ENCODE results near the gene SEMA4B. TPM values are rescaled to one million over a fixed set of nuclear protein-coding genes. Genes with fewer than 3 reads are reported as not detected.

Gene SEMA4B
- total and polyA plus RNA-seq, 10 donors: 16.4 to 90.0 (median 74.0) TPM

GRCh38 chr15:90239371-90239770 is 38.2 kb downstream of the SEMA4B start:
- Histone ChIP-seq H3K4me1 (peaks cover 6 to 17% (median 8%) of the 10 kb centered on the region in 6 donors), H3K27ac (no peak overlapping the region), H3K4me3 (no peak overlapping the region), H3K9me3 (no peaks in the 10 kb centered on the region), H3K27me3 (replicated peaks in 1 of 7) (no peaks in the 10 kb centered on the region), H3K36me3 (peaks cover 0 to 63% (median 34%) of the 10 kb centered on the region in 6 donors)
- no peak for DNase-seq
- intact Hi-C loops (cut with DNase I; ENCODE audit: low total_unique reads): no loop called here
- TF ChIP-seq POLR2A (IDR thresholded peaks at IDR 0.05): no peak
- no peak for TF ChIP-seq POLR2AphosphoS5 (IDR thresholded peaks at IDR 0.05)
- TF ChIP-seq, protein P1, sequence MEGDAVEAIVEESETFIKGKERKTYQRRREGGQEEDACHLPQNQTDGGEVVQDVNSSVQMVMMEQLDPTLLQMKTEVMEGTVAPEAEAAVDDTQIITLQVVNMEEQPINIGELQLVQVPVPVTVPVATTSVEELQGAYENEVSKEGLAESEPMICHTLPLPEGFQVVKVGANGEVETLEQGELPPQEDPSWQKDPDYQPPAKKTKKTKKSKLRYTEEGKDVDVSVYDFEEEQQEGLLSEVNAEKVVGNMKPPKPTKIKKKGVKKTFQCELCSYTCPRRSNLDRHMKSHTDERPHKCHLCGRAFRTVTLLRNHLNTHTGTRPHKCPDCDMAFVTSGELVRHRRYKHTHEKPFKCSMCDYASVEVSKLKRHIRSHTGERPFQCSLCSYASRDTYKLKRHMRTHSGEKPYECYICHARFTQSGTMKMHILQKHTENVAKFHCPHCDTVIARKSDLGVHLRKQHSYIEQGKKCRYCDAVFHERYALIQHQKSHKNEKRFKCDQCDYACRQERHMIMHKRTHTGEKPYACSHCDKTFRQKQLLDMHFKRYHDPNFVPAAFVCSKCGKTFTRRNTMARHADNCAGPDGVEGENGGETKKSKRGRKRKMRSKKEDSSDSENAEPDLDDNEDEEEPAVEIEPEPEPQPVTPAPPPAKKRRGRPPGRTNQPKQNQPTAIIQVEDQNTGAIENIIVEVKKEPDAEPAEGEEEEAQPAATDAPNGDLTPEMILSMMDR (IDR thresholded peaks at IDR 0.05 in 8 of 11, conservative IDR thresholded peaks at IDR 0.05 in 3 of 11): no peak
- 80 to 91% (median 86%) methylated on average over 3 of the region's 3 CpGs for WGBS, 5 donors

DNA sequence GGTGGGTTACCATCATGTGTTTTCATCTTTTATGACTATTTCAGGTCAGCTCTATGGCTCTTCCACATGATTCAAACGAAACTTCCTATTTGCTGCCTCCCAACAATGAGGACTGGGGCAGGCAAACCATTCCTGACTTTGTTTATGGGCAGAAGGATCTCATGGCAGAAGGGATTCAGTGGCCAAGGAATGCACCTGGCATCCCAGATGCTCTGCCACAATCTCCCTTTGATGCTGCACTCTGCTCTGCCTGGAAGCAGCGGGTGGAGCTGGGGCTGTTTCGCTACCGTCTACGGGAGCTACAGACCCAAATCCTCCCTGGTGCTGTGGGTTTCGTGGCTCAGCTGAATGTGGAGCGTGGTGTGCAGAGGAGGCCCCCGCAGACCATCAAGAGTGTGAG is 39.7 kb downstream of the SEMA4B start:
- peaks cover 0 to 60% (median 32%) of the 10 kb centered on the region in 6 donors for H3K36me3 ChIP-seq
- 89 to 95% (median 91%) methylated on average over 1 to 8 of the region's 8 CpGs for whole genome bisulfite sequencing, 5 donors
- no peaks in the 10 kb centered on the region for H3K27me3 ChIP-seq (replicated peaks in 1 of 7)
- DNase-seq: no peak
- no peaks in the 10 kb centered on the region for H3K9me3 ChIP-seq
- no peak overlapping the region for H3K4me3 ChIP-seq
- H3K27ac ChIP-seq: no peak overlapping the region
- peaks cover 0 to 2% (median 0%) of the 10 kb centered on the region in 6 donors for H3K4me1 ChIP-seq
- no peak for TF ChIP-seq POLR2AphosphoS5 (IDR thresholded peaks at IDR 0.05)
- TF ChIP-seq, protein P1 (IDR thresholded peaks at IDR 0.05 in 8 of 11, conservative IDR thresholded peaks at IDR 0.05 in 3 of 11): no peak
- TF ChIP-seq POLR2A (IDR thresholded peaks at IDR 0.05): no peak
- intact Hi-C loops (cut with DNase I; ENCODE audit: low total_unique reads): no loop called here

DNA sequence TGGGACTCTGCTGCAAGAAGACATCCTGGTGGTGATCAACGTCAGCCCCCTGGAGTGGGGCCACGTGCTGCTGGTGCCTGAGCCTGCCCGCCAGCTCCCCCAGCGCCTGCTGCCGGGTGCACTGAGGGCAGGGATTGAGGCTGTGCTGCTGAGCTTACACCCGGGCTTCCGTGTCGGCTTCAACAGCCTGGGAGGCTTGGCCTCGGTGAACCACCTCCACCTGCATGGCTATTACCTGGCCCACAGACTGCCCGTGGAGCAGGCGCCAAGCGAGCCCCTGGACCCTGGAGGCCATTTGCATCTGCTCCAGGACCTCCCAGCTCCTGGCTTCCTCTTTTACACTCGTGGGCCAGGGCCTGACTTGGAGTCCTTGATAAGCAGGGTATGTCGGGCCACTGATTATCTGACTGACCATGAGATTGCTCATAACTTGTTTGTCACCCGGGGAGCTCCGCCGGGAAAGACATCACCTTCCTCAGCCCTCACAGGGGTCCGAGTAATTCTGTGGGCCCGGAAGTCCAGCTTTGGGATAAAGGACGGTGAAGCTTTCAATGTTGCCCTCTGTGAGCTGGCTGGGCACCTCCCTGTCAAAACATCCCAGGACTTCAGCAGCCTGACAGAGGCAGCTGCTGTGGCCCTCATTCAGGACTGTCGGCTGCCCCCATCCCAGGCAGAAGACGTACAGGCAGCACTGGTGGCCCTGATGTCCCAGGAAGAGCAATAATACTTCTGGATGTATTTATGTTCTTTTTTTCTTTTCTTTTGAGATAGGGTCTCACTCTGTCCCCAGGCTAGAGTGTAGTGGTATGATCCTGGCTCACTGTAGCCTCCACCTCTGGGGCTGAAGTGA is 40.4 kb downstream of the SEMA4B start:
- Histone ChIP-seq H3K4me3 (no peak overlapping the region), H3K9me3 (no peaks in the 10 kb centered on the region), H3K4me1 (no peaks in the 10 kb centered on the region), H3K27me3 (replicated peaks in 1 of 7) (no peaks in the 10 kb centered on the region), H3K27ac (no peak overlapping the region), H3K36me3 (peaks cover 0 to 53% (median 29%) of the 10 kb centered on the region in 6 donors)
- intact Hi-C loops (cut with DNase I; ENCODE audit: low total_unique reads): no loop called here
- DNase-seq: no peak
- peak in 1 of 3 donors; percentile 40 for TF ChIP-seq POLR2AphosphoS5 (IDR thresholded peaks at IDR 0.05)
- TF ChIP-seq, protein P1 (IDR thresholded peaks at IDR 0.05 in 8 of 11, conservative IDR thresholded peaks at IDR 0.05 in 3 of 11): no peak
- 80 to 91% (median 82%) methylated on average over 12 to 22 of the region's 22 CpGs for WGBS, 5 donors

- Histone ChIP-seq H3K4me3 (no peak overlapping the region), H3K4me1 (peaks cover 0 to 5% (median 3%) of the 10 kb centered on the region in 6 donors), H3K36me3 (peaks cover 0 to 28% (median 13%) of the 10 kb centered on the region in 6 donors), H3K27me3 (replicated peaks in 1 of 7) (no peaks in the 10 kb centered on the region), H3K27ac (no peak overlapping the region), H3K9me3 (no peaks in the 10 kb centered on the region)
- no peak for DNase-seq
- TF ChIP-seq, protein P1 (IDR thresholded peaks at IDR 0.05 in 8 of 11, conservative IDR thresholded peaks at IDR 0.05 in 3 of 11): no peak
- no peak for TF ChIP-seq POLR2AphosphoS5 (IDR thresholded peaks at IDR 0.05)
- TF ChIP-seq POLR2A (IDR thresholded peaks at IDR 0.05): no peak
- WGBS, 5 donors: 90 to 93% (median 92%) methylated on average over 10 of the region's 10 CpGs
- intact Hi-C loops (cut with DNase I; ENCODE audit: low total_unique reads): no loop called here
Observed at GRCh38 chr15:90243943-90244639, 43.0 kb downstream of the SEMA4B start.
